ENCODE results near the gene CD80. TPM values are rescaled to one million over a fixed set of nuclear protein-coding genes. Genes with fewer than 3 reads are reported as not detected.

CD80 gene
- total and polyA plus RNA-seq, 10 of the 15 experiments (the other 5 are each of a cell fraction or from before 2014, with no cell fraction given), result 41.4 to 137 (median 58.1) TPM

DNA sequence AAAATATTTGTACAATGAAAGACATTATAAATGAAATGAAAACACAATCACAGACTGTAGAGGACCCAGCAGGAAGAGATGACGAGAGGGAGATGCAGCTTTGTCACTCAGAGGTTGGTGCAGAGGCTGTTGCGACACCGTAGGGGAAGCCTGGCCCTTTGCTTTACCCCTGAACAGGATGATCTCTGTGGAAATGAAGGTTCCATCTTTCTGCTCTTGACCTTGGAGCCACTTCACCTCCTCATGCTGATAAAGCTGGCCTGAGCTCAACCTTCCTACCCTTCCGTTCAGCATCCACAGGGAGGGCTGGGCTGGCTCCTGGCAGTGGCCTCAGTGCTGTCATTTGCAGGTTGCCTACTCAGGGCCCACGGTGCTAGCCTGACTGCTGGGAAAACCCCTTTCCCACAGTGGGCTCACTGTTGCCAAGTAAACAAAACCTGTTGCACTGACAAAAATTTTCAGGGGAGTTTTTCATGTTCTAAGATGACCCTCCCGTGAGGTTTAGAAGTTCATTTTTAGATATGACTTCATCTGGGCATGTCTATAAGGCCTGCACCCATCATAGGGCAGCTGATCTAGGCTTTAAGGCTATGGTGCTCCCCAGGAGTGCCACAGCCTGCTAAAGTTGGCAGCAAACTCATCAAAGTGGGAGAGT, 3.0 kb upstream of the CD80 start (continued):
- TF ChIP-seq, protein P1, sequence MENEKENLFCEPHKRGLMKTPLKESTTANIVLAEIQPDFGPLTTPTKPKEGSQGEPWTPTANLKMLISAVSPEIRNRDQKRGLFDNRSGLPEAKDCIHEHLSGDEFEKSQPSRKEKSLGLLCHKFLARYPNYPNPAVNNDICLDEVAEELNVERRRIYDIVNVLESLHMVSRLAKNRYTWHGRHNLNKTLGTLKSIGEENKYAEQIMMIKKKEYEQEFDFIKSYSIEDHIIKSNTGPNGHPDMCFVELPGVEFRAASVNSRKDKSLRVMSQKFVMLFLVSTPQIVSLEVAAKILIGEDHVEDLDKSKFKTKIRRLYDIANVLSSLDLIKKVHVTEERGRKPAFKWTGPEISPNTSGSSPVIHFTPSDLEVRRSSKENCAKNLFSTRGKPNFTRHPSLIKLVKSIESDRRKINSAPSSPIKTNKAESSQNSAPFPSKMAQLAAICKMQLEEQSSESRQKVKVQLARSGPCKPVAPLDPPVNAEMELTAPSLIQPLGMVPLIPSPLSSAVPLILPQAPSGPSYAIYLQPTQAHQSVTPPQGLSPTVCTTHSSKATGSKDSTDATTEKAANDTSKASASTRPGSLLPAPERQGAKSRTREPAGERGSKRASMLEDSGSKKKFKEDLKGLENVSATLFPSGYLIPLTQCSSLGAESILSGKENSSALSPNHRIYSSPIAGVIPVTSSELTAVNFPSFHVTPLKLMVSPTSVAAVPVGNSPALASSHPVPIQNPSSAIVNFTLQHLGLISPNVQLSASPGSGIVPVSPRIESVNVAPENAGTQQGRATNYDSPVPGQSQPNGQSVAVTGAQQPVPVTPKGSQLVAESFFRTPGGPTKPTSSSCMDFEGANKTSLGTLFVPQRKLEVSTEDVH (IDR thresholded peaks at IDR 0.05; ENCODE audit: low read depth, partially characterized antibody), result no peak
- TF ChIP-seq EP300 (IDR thresholded peaks at IDR 0.05; ENCODE audit: borderline replicate concordance in 1 of 2, control insufficient read depth in 1 of 2, low read depth in 2 of 2, low read length in 2 of 2) (peak; percentile 65 to 84), ATF2 (IDR thresholded peaks at IDR 0.05; ENCODE audit: low read length) (peak; percentile 99), ZBTB40 (IDR thresholded peaks at IDR 0.05; ENCODE audit: borderline replicate concordance) (no peak; the same call in 1 of the 2 replicates), NFXL1 (IDR thresholded peaks at IDR 0.05; ENCODE audit: borderline replicate concordance) (no peak), JUND (IDR thresholded peaks at IDR 0.05; ENCODE audit: low read depth, low read length) (peak; percentile 70), SMAD1 (IDR thresholded peaks at IDR 0.05; ENCODE audit: low read depth, partially characterized antibody) (peak; percentile 90), BCLAF1 (IDR thresholded peaks at IDR 0.05) (no peak), KDM1A (IDR thresholded peaks at IDR 0.05; ENCODE audit: borderline replicate concordance) (no peak), BMI1 (IDR thresholded peaks at IDR 0.05; ENCODE audit: borderline replicate concordance) (peak; percentile 58; the same call in 1 of the 2 replicates), BACH1 (IDR thresholded peaks at IDR 0.05; ENCODE audit: borderline replicate concordance) (peak; percentile 71; the same call in 1 of the 2 replicates)
- TF ChIP-seq, protein P2, sequence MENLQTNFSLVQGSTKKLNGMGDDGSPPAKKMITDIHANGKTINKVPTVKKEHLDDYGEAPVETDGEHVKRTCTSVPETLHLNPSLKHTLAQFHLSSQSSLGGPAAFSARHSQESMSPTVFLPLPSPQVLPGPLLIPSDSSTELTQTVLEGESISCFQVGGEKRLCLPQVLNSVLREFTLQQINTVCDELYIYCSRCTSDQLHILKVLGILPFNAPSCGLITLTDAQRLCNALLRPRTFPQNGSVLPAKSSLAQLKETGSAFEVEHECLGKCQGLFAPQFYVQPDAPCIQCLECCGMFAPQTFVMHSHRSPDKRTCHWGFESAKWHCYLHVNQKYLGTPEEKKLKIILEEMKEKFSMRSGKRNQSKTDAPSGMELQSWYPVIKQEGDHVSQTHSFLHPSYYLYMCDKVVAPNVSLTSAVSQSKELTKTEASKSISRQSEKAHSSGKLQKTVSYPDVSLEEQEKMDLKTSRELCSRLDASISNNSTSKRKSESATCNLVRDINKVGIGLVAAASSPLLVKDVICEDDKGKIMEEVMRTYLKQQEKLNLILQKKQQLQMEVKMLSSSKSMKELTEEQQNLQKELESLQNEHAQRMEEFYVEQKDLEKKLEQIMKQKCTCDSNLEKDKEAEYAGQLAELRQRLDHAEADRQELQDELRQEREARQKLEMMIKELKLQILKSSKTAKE (IDR thresholded peaks at IDR 0.05; ENCODE audit: low read depth, poor library complexity, severe bottlenecking), result peak; percentile 92
